ENCODE measurements around the gene MRPL2. TPM values are rescaled to one million over a fixed set of nuclear protein-coding genes. Genes with fewer than 3 reads are reported as not detected.
"Not testable (repeated sequence)": the region's sequence is repeated elsewhere in the genome, so short reads cannot be mapped to it uniquely, and the experiment has no call there.

Gene MRPL2
- total RNA-seq, 4 donors from 2014 or later = 14.4 to 44.4 (median 16.1) TPM

DNA sequence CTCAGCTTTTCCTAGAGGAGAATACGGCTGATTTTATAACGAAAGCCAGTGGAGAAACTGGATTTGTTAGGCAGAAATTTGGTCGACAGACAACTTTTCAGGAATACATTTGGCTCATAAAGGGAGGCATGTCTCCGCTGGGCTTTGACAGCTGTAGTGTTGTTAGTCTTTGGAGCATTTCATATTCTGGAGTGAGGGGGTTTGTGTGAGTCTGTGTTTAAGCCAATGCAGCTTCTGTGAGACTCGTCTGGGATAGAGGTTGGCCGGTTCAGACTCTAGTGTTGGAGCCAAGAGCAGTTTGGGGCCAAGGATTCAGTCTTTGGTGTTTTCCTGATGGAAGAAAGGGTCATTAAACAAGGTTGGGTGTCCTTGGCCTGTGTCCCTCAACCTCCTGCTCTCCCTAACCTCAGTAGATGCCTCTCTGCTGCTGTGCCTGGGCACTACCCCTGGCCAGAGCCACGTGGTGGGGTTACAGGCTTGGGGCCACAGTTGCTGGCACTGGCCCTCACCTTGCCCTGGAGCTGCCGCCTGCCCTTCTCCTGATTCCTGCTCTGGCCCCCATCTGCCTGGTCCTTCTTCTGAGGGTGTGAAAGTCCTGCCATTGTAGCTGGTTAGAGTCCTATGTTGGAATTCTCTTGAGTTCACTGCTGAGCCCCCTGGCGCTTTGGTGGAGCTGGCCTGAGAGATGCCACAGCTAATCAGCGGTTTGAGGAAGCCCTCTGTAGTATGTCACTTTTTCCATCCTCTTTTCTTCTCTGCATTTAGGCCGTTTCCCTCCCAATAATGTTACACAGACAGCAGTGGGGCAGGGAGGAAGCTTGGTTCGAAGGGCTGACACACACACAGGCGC lies 23.8 kb upstream of the MRPL2 start:
- Histone ChIP-seq H3K27ac (peak overlapping the region in 1 of 2 donors; percentile 33), H3K4me3 (no peak overlapping the region), H3K27me3 (no peaks in the 10 kb centered on the region), H3K4me1 (no peaks in the 10 kb centered on the region), H3K9me3 (no peaks in the 10 kb centered on the region), H3K36me3 (no peaks in the 10 kb centered on the region)
- intact Hi-C loops (cut with DNase I; ENCODE audit: low total_unique reads) = no loop called here
- TF ChIP-seq POLR2A (IDR thresholded peaks at IDR 0.05) = no peak
- TF ChIP-seq, protein P1, sequence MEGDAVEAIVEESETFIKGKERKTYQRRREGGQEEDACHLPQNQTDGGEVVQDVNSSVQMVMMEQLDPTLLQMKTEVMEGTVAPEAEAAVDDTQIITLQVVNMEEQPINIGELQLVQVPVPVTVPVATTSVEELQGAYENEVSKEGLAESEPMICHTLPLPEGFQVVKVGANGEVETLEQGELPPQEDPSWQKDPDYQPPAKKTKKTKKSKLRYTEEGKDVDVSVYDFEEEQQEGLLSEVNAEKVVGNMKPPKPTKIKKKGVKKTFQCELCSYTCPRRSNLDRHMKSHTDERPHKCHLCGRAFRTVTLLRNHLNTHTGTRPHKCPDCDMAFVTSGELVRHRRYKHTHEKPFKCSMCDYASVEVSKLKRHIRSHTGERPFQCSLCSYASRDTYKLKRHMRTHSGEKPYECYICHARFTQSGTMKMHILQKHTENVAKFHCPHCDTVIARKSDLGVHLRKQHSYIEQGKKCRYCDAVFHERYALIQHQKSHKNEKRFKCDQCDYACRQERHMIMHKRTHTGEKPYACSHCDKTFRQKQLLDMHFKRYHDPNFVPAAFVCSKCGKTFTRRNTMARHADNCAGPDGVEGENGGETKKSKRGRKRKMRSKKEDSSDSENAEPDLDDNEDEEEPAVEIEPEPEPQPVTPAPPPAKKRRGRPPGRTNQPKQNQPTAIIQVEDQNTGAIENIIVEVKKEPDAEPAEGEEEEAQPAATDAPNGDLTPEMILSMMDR (IDR thresholded peaks at IDR 0.05) = no peak
- peak in 1 of 2 donors; percentile 36 for DNase-seq

DNA sequence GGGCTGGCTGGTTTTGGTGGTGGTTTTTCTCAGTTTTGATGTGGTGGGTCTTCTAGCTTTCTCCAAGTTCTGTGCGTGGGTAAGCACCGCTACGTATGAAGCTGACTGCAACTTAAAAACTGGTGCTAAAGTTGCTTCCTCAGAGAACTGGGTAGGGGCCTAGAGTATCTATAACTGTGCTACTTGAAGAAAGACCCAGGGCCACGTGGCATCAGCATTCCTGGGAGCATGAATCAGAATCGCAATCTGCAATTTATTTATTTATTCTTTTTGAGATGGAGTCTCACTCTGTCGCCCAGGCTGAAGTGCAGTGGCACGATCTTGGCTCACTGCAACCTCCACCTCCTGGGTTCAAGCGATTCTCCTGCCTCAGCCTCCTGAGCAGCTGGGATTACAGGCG lies 22.7 kb upstream of the MRPL2 start:
- intact Hi-C loops (cut with DNase I; ENCODE audit: low total_unique reads); H3K27me3 ChIP-seq; DNase-seq; H3K4me3 ChIP-seq; H3K9me3 ChIP-seq; H3K4me1 ChIP-seq; H3K36me3 ChIP-seq; H3K27ac ChIP-seq: not testable (repeated sequence)

DNA sequence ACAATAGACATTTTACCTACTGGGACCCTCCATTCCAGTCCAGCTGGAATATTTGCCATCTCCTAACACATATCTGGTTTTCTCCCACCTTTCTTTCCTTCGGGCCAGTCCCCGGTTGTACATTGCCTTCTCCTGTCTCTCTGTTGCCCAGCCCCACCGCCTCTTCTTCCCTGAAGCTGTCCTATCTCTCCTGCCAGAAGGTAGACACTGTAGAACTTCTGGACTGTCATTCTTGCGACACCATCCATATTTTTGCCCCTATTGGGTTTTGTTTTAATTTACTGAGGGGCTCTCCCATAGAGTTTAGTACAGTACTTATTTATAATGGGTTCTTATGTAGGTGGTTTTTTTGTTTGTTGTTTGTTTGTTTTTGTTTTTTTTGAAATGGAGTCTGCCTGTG lies 21.8 kb upstream of the MRPL2 start:
- Histone ChIP-seq H3K4me1 (no peaks in the 10 kb centered on the region), H3K27me3 (no peaks in the 10 kb centered on the region), H3K4me3 (no peak overlapping the region), H3K36me3 (no peaks in the 10 kb centered on the region), H3K27ac (no peak overlapping the region), H3K9me3 (no peaks in the 10 kb centered on the region)
- intact Hi-C loops (cut with DNase I; ENCODE audit: low total_unique reads) = no loop called here
- no peak for TF ChIP-seq POLR2A (IDR thresholded peaks at IDR 0.05)
- TF ChIP-seq, protein P1 (IDR thresholded peaks at IDR 0.05) = no peak
- DNase-seq = no peak

DNA sequence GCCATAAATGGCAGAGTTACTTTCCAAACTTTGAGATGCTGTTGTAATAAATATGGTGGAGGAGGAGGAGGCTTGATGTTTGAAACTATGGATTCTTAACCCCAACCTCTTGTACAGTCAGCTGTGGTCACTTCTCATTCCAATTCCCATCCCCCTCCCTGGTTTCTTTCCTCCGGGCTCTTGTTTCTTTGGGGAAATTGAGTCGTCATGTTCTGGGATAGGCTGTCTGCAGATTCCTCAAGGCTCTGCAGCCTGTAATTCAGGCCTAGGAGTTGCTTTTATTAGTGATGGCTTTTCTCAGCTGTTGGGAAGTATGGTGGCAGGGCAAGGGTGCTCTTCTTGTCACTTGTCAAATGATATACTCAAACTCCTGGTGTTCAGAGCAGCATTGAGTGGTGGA lies 19.5 kb upstream of the MRPL2 start:
- H3K9me3 ChIP-seq = no peaks in the 10 kb centered on the region
- no peaks in the 10 kb centered on the region for H3K36me3 ChIP-seq
- no peaks in the 10 kb centered on the region for H3K27me3 ChIP-seq
- H3K4me1 ChIP-seq = peaks cover 0 to 4% of the 10 kb centered on the region in 2 donors
- H3K4me3 ChIP-seq = no peak overlapping the region
- no peak for DNase-seq
- peak overlapping the region; percentile 85 to 94 for H3K27ac ChIP-seq
- intact Hi-C loops (cut with DNase I; ENCODE audit: low total_unique reads) = loop anchor here (10.0 kb wide), 1 partner anchor 46 kb away; no protein-coding TSS in a partner anchor
- no peak for TF ChIP-seq POLR2A (IDR thresholded peaks at IDR 0.05)
- TF ChIP-seq, protein P1 (IDR thresholded peaks at IDR 0.05) = no peak

DNA sequence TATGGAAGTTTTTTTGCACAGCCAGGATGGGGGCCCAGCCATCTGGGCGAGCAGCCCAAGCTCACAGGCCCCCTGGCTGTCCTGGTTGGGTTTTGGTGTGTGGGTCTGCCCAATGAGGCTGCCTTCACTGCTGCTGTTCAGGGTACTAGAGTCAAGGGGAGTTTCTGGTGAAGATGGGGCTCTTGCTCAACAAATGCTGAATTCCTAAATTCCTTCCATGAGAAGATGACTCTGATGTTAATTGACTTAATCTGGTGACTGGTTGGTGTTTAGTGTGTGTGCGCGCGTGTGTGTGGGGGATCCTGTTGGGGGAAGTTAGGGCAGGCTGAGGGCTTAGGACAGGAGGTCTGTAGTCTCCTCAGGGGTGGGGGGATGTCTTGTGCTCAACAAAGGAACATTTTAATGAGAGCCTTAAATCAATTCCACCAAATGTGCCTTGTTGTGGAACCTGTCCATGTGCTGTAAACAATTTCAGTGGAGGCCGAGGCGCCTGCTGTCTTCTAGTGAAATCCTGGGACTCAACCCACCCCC lies 18.8 kb upstream of the MRPL2 start:
- no peaks in the 10 kb centered on the region for H3K9me3 ChIP-seq
- TF ChIP-seq, protein P1 (IDR thresholded peaks at IDR 0.05) = no peak
- TF ChIP-seq POLR2A (IDR thresholded peaks at IDR 0.05) = no peak

More for the DNA sequence above, 18.8 kb upstream of the MRPL2 start:
- Histone ChIP-seq H3K27me3 (no peaks in the 10 kb centered on the region), H3K4me3 (peak overlapping the region in 1 of 2 donors; percentile 80), H3K27ac (peak overlapping the region; percentile 85 to 94), H3K4me1 (peaks cover 0 to 4% of the 10 kb centered on the region in 2 donors), H3K36me3 (no peaks in the 10 kb centered on the region)
- peak; percentile 55 to 58 for DNase-seq
- intact Hi-C loops (cut with DNase I; ENCODE audit: low total_unique reads) = loop anchor here (10.0 kb wide), 1 partner anchor 47 kb away; no protein-coding TSS in a partner anchor

Measured in uterus (tissue), 4 donors.